Measurements from ENCODE around the gene ACADVL. TPM values are rescaled to one million over a fixed set of nuclear protein-coding genes. Genes with fewer than 3 reads are reported as not detected.

The ACADVL gene
- total RNA-seq, 1 experiment from 2014 or later = 283 TPM

DNA sequence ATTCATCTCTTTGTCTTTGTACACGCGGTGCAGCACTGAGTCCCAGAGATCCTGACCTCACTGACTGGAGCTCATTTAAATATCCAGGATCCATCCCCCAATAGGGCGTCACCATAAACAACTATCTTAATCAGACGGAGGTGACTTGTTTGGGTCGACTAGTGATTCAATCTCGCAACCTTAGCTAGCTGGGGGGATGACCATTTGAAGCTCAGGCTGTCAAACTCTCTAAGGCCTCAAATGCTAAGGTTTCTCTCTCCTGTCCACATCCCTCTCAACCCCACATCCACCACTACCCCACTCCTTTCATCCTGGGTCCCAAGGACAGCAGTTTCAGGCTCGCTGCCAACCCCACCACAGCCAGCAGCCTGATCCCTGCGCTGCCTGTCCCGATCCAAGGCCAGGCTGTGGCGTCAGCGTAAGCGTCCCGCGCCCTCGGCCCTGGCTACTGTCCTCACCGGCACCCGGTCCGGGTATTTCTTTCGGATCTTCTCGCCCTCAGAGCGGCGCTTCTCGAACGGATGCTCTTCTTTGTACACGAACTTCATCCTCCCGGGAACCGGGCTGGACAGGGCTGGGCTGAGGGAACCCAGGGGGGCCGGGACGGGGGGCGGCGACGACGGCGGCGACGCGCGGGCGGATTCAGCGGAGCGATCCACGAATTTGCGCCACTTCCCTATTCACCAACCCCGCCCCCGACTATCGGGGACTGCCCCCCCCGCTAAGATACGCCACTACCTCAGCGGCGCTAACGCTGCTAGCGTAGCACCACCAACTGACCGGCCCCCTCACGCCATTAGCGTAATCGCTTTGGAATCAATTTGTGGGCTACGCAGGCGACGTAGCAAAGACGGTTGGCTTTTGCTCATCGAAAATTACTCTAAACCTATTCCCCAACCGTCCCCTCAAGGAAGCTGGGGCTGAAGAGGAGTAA lies 22.3 kb downstream of the ACADVL start, which contains the start of gene GABARAP:
GABARAP (minus strand) TSS at position 667 of the 934 bp plus-strand sequence; CDS start at position 548, 119 bp downstream.
- H4K8ac ChIP-seq (replicated peaks; ENCODE audit: insufficient read length, low read depth, low read length) = no peak within 1 kb of the TSS
- peaks cover 8% of the 10 kb centered on the region; the same call in 1 of the 2 replicates for H3K79me2 ChIP-seq (ENCODE audit: insufficient read depth, low read length)
- H3K4me2 ChIP-seq (ENCODE audit: insufficient read depth, insufficient read length, low read length) = peak within 1 kb of the TSS; percentile 98
- TF ChIP-seq, protein P1, sequence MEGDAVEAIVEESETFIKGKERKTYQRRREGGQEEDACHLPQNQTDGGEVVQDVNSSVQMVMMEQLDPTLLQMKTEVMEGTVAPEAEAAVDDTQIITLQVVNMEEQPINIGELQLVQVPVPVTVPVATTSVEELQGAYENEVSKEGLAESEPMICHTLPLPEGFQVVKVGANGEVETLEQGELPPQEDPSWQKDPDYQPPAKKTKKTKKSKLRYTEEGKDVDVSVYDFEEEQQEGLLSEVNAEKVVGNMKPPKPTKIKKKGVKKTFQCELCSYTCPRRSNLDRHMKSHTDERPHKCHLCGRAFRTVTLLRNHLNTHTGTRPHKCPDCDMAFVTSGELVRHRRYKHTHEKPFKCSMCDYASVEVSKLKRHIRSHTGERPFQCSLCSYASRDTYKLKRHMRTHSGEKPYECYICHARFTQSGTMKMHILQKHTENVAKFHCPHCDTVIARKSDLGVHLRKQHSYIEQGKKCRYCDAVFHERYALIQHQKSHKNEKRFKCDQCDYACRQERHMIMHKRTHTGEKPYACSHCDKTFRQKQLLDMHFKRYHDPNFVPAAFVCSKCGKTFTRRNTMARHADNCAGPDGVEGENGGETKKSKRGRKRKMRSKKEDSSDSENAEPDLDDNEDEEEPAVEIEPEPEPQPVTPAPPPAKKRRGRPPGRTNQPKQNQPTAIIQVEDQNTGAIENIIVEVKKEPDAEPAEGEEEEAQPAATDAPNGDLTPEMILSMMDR (conservative IDR thresholded peaks at IDR 0.05) = no peak
- no CpG with 5 or more reads among the region's 62 CpGs for WGBS (ENCODE audit: extremely low coverage, insufficient read length, low lambda C conversion rate)
- no peaks in the 10 kb centered on the region for H3K4me1 ChIP-seq (ENCODE audit: insufficient read depth, low read length)
- H3K27me3 ChIP-seq (ENCODE audit: insufficient read depth, low read length) = no peaks in the 10 kb centered on the region
- H2BK20ac ChIP-seq (ENCODE audit: low read depth, low read length, poor library complexity, severe bottlenecking) = no peak within 1 kb of the TSS
- peaks cover 31 to 56% (median 52%) of the 10 kb centered on the region in 3 experiments for H3K36me3 Mint-ChIP-seq (ENCODE audit: insufficient read depth in 1 of 3, low read depth in 3 of 3)
- H2BK5ac ChIP-seq (ENCODE audit: insufficient read length, low read length) = peak within 1 kb of the TSS; percentile 60
- H3K14ac ChIP-seq (ENCODE audit: insufficient read depth, low read length) = peak within 1 kb of the TSS; percentile 83
- H3K4me3 Mint-ChIP-seq = peak within 1 kb of the TSS; percentile 95 to 97
- peaks cover 38 to 40% of the 10 kb centered on the region in 2 experiments for H3K4me1 Mint-ChIP-seq
- no peak within 1 kb of the TSS for H2BK120ac ChIP-seq (ENCODE audit: low read depth, low read length, poor library complexity, severe bottlenecking)
- H3K56ac ChIP-seq (ENCODE audit: insufficient read length, low read depth, low read length) = peak within 1 kb of the TSS; percentile 25
- H2AFZ ChIP-seq (ENCODE audit: low read length) = no peak within 1 kb of the TSS
- peaks cover 0 to 2% of the 10 kb centered on the region in 2 experiments; a peak in 2 of 5 replicates for H3K9me3 Mint-ChIP-seq
- peak within 1 kb of the TSS; percentile 93 for H3K9ac ChIP-seq (ENCODE audit: extremely low read depth, insufficient read length, low read length)
- no peak within 1 kb of the TSS for H4K5ac ChIP-seq (ENCODE audit: insufficient read length, low read depth, low read length)
- H3K27ac ChIP-seq (ENCODE audit: insufficient read length, low read depth, low read length) = peak within 1 kb of the TSS; percentile 80
- peak within 1 kb of the TSS; percentile 34; the same call in 1 of the 2 replicates for H3K4ac ChIP-seq (ENCODE audit: low read depth, low read length)
- peak within 1 kb of the TSS; percentile 73 for H3K18ac ChIP-seq (ENCODE audit: insufficient read length, low read depth, low read length)
- no peak within 1 kb of the TSS for H2BK15ac ChIP-seq (ENCODE audit: low read depth, low read length)
- H2AK5ac ChIP-seq (ENCODE audit: insufficient read length, low read length) = no peak within 1 kb of the TSS
- H3K79me1 ChIP-seq (ENCODE audit: insufficient read depth, low read depth, low read length, poor library complexity, severe bottlenecking) = peaks cover 9% of the 10 kb centered on the region
- H3K27ac Mint-ChIP-seq = peak within 1 kb of the TSS; percentile 96 to 100 (median 99)
- no peaks in the 10 kb centered on the region; the same call in 1 of the 2 replicates for H3K27me3 Mint-ChIP-seq (ENCODE audit: low read depth)
- H3K23ac ChIP-seq (ENCODE audit: insufficient read length, low read depth, low read length) = no peak within 1 kb of the TSS
- no peaks in the 10 kb centered on the region for H3K9me3 ChIP-seq (ENCODE audit: control insufficient read depth, low read depth, low read length)
- H4K91ac ChIP-seq (ENCODE audit: insufficient read length, low read depth, low read length) = peak within 1 kb of the TSS; percentile 20
- DNase-seq = peak; percentile 93
- H2BK12ac ChIP-seq (ENCODE audit: insufficient read length, low read depth, low read length) = peak within 1 kb of the TSS; percentile 52
- peak within 1 kb of the TSS; percentile 68 for H3T11ph ChIP-seq (ENCODE audit: low read length)
- peaks cover 4% of the 10 kb centered on the region for H3K23me2 ChIP-seq (ENCODE audit: insufficient read length, low read depth, low read length, poor library complexity, severe bottlenecking)
- H4K20me1 ChIP-seq (ENCODE audit: control insufficient read depth, insufficient read depth, insufficient read length) = no peaks in the 10 kb centered on the region
